Heart right ventricle (tissue), 16 donors: Measurements from ENCODE around the gene TGFBR1. TPM values are rescaled to one million over a fixed set of nuclear protein-coding genes. Genes with fewer than 3 reads are reported as not detected.
A peak's percentile ranks its signal among the peaks of the same experiment; 100 is the strongest.

Experiments used
- ATAC-seq, 8 donors: fragments of 200-7000 bp; cut with Tn5 transposase; one replicate each; pipeline ENCODE4 v1.9.1; 2020; ENCODE audit warnings: mild to moderate bottlenecking in 8 of 8, moderate library complexity in 8 of 8, moderate number of reproducible peaks in 1 of 8
- DNase-seq, 2 donors: peaks; one replicate each; pipeline ENCODE4 v3.0.0-alpha.2; 2020
- H3K27ac ChIP-seq, 10 donors: fragments of 200-600 bp; sonication (generic) in 2 of 10; one replicate each; pipeline versions ENCODE4 v1.5.0 to v1.8.0; 2020 to 2022; ENCODE audit warnings: mild to moderate bottlenecking in 3 of 10
- H3K27me3 ChIP-seq, 7 donors: fragments of 200-600 bp; one replicate each; pipeline ENCODE4 v1.8.0; 2021 to 2022; ENCODE audit warnings: mild to moderate bottlenecking in 2 of 7
- H3K36me3 ChIP-seq, 9 donors: fragments of 200-600 bp; sonication (generic) in 1 of 9; one replicate each; pipeline versions ENCODE4 v1.5.0 to v1.8.0; 2020 to 2022; ENCODE audit warnings: mild to moderate bottlenecking in 2 of 9
- H3K4me1 ChIP-seq, 9 donors: fragments of 200-600 bp; sonication (generic) in 1 of 9; one replicate each; pipeline versions ENCODE4 v1.5.0 to v1.8.0; 2020 to 2022; ENCODE audit warnings: mild to moderate bottlenecking in 4 of 9
- H3K4me3 ChIP-seq, 10 donors: fragments of 200-600 bp; sonication (generic) in 2 of 10; one replicate each; pipeline versions ENCODE4 v1.5.0 to v1.8.0; 2020 to 2022; ENCODE audit warnings: mild to moderate bottlenecking in 7 of 10, moderate library complexity in 2 of 10
- H3K9me3 ChIP-seq, 11 donors: fragments of 200-600 bp in 10 of 11; sonication (generic) in 2 of 11; one replicate each; pipeline versions ENCODE4 v1.5.0 to v1.8.0; 2013 to 2022; ENCODE audit warnings: mild to moderate bottlenecking in 2 of 11, control low read depth in 1 of 11, moderate library complexity in 1 of 11
- CTCF ChIP-seq, 9 donors: fragments of 200-600 bp; sonication (generic) in 2 of 9; IDR thresholded peaks; one replicate each; pipeline versions ENCODE4 v1.5.0 to v1.8.0; 2021 to 2022; ENCODE audit warnings: antibody characterized with exemption in 9 of 9, mild to moderate bottlenecking in 5 of 9, moderate library complexity in 1 of 9
- WGBS, 2 donors: extraction: QIAGEN DNeasy Blood & Tissue Kit; methylation state at CpG; one replicate each; pipeline ENCODE4 v1.1.7; 2013; ENCODE audit warnings: inconsistent platforms in 1 of 2; 5-methylcytosine and 5-hydroxymethylcytosine counted together
- intact Hi-C, 10 donors: fragments of 100-400 bp; cut with DNase I; formaldehyde crosslinking; loops; one replicate each; pipeline versions ENCODE4 v1.11.1 to v1.14.2; 2022
- polyA plus RNA-seq, 2 donors: library from polyadenylated mRNA; stranded (reverse); fragments of 200-250 nt; gene quantifications; one replicate each; pipeline ENCODE4 v1.2.3, GENCODE V29; 2013
- total RNA-seq, 10 donors: library from RNA; stranded (reverse); fragmentation: NEBNext Ultra II Directional in 3 of 10; extraction: Animal tissue kit (Norgen Biotek cat#: 25700) in 3 of 10; gene quantifications; one replicate each; pipeline versions ENCODE4 v1.2.1 to v1.2.4, GENCODE V29; 2021 to 2023
- donor health status: Arrhythmogenic right ventricular cardiomyopathy.
- donor health status: ischemic (EF 13 %, LVEDD 7.1; RV severe dilation, severe dysfunction).
- donor health status: healthy with polysubstance abuse.
- donor health status: DM: no; HTN: yes; CAD: no.
- donor health status: DM: no; HTN: no; CAD: no.
- donor health status: ischemic (EF 25% LVEDD 6.9; RV normal size, moderate dysfunction).
- donor health status: ischemic (EF 25% LVEDD 5.7; RV mildly dilated, moderate dysfunction).
- donor health status: healthy.
- donor health status: DM: yes; HTN: yes; CAD: no.
- donor health status: Ischemic cardiomyopathy.
- donor health status: ischemic (EF 35%, LVEDD 5.7; RV mildly dilated, moderate dysfunction).
- donor health status: nonischemic (EF 11% LVEDD 7.7; RV severe dilation, severe dysfunction).
- donor health status: DM: yes; HTN: yes; CAD: no.
- donor health status: PGD.
- donor health status: ischemic (EF 29% LVEDD 5.4; RV normal size, mild dysfunction).
- donor health status: nonischemic (EF 23%, LVEDD 6.1; RV moderate dilation, normal function).

Gene TGFBR1
- total and polyA plus RNA-seq, 12 donors = 4.9 to 25.4 (median 13.5) TPM

- no peaks in the 10 kb centered on the region for H3K27me3 ChIP-seq
- DNase-seq = no peak
- H3K4me3 ChIP-seq = no peak overlapping the region
- no peak for ATAC-seq
- H3K9me3 ChIP-seq = no peaks in the 10 kb centered on the region
- H3K36me3 ChIP-seq = peaks cover 0 to 66% (median 3%) of the 10 kb centered on the region in 9 donors
- peaks cover 0 to 45% (median 11%) of the 10 kb centered on the region in 9 donors for H3K4me1 ChIP-seq
- no peak for TF ChIP-seq CTCF (IDR thresholded peaks at IDR 0.05)
- intact Hi-C loops = loop anchor here in 3 of 10 donors (5.0 to 10.0 kb wide), 4 partner anchors 128 to 270 kb away; no protein-coding TSS in a partner anchor
- H3K27ac ChIP-seq = peak overlapping the region in 1 of 10 donors; percentile 3
Measured at GRCh38 chr9:99134893-99135341, 30.0 kb downstream of the TGFBR1 start.

- no peaks in the 10 kb centered on the region for H3K9me3 ChIP-seq
- H3K4me3 ChIP-seq = no peak overlapping the region
- no peak for TF ChIP-seq CTCF (IDR thresholded peaks at IDR 0.05)
- WGBS, 2 donors = 87 to 89% methylated on average over 4 of the region's 4 CpGs
- ATAC-seq (no peak), DNase-seq (no peak)
- H3K27me3 ChIP-seq = no peaks in the 10 kb centered on the region
- intact Hi-C loops = loop anchor here in 3 of 10 donors (5.0 to 10.0 kb wide), 4 partner anchors 128 to 271 kb away; no protein-coding TSS in a partner anchor
- H3K4me1 ChIP-seq = peaks cover 0 to 51% (median 15%) of the 10 kb centered on the region in 9 donors
- H3K36me3 ChIP-seq = peaks cover 0 to 68% (median 3%) of the 10 kb centered on the region in 9 donors
- peak overlapping the region in 1 of 10 donors; percentile 3 for H3K27ac ChIP-seq
Measured at GRCh38 chr9:99135456-99135855, 30.5 kb downstream of the TGFBR1 start.

GRCh38 chr9:99137225-99137624 is 32.3 kb downstream of the TGFBR1 start:
- no peak for TF ChIP-seq CTCF (IDR thresholded peaks at IDR 0.05)
- WGBS, 2 donors = 81 to 85% methylated on average over 3 of the region's 3 CpGs
- Histone ChIP-seq H3K27ac (peak overlapping the region in 1 of 10 donors; percentile 28), H3K9me3 (no peaks in the 10 kb centered on the region), H3K27me3 (no peaks in the 10 kb centered on the region), H3K4me3 (no peak overlapping the region), H3K4me1 (peaks cover 0 to 56% (median 19%) of the 10 kb centered on the region in 9 donors), H3K36me3 (peaks cover 0 to 73% (median 3%) of the 10 kb centered on the region in 9 donors)
- DNase-seq (no peak), ATAC-seq (no peak)
- intact Hi-C loops = loop anchor here in 3 of 10 donors (5.0 to 10.0 kb wide), 4 partner anchors 130 to 272 kb away; no protein-coding TSS in a partner anchor

GRCh38 chr9:99137891-99138290 is 33.0 kb downstream of the TGFBR1 start:
- intact Hi-C loops = loop anchor here in 5 of 10 donors (2.0 to 10.0 kb wide), 6 partner anchors 39 to 287 kb away; no protein-coding TSS in a partner anchor
- DNase-seq = no peak
- H3K4me1 ChIP-seq = peaks cover 0 to 56% (median 19%) of the 10 kb centered on the region in 9 donors
- TF ChIP-seq CTCF (IDR thresholded peaks at IDR 0.05) = no peak
- 80 to 83% methylated on average over 7 of the region's 7 CpGs for WGBS, 2 donors
- no peak overlapping the region for H3K27ac ChIP-seq
- H3K9me3 ChIP-seq = no peaks in the 10 kb centered on the region
- H3K27me3 ChIP-seq = no peaks in the 10 kb centered on the region
- H3K4me3 ChIP-seq = no peak overlapping the region
- H3K36me3 ChIP-seq = peaks cover 0 to 73% (median 7%) of the 10 kb centered on the region in 9 donors
- no peak for ATAC-seq
